Measurements from ENCODE around the gene CLBA1. TPM values are rescaled to one million over a fixed set of nuclear protein-coding genes. Genes with fewer than 3 reads are reported as not detected.
A peak's percentile ranks its signal among the peaks of the same experiment; 100 is the strongest.

Gene CLBA1
- total RNA-seq, 1 donor from 2014 or later = 2.7 TPM

DNA sequence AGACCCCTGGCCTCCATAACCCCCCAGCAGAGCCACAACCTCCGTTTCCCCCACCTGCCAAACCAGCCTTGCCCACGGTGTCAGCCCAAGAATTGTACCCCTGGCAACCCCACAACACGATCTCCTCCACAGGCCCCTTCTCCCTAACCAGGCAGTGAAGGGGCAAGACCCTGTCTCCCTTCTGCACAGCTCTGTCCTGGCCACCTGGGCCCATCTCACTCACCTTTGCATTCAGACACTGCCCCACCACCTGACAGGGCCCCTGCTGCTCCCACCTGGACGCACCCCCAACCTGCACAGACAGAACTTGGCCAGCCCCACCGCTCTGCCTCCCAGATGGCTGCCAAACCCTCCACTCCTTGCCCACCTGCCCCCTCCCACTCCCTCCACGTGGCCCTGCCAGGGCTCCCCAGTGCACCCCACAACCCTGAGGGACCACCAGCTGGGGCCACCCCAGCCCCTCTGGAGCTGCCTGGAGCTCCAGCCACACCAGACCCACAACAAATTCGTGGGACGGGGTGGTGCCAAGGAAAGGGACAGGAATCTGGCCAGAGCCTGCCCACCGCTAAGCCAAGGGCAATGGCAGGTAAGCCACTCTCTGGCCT is 19.2 kb upstream of the CLBA1 start:
- intact Hi-C loops (cut with DNase I) = loop anchor here (5.0 kb wide), 1 partner anchor 34 kb away; no protein-coding TSS in a partner anchor
- DNase-seq (ENCODE audit: low spot score) = no peak

DNA sequence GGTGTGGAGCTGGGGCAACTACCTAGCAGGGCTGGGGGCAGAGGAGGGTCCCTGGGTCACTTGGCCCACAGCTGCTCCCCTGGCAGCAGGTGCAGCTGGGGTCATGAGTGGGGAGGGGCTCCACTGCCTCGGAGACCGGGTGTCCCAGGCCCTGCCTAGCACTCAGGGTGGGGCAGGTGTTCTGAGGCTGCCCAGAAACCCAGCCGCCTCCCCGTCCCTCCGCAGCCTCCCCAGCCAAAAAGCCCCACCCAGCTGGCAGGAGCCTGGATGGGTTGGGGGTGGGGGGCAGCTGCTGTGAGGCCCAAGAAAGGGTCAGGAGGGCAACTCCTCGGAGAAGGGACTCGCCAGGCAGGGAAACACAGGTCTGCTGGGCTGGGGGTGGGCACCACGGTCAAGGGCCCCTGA is 18.6 kb upstream of the CLBA1 start:
- DNase-seq (ENCODE audit: low spot score) = no peak
- intact Hi-C loops (cut with DNase I) = loop anchor here (5.0 kb wide), 1 partner anchor 35 kb away; no protein-coding TSS in a partner anchor

DNA sequence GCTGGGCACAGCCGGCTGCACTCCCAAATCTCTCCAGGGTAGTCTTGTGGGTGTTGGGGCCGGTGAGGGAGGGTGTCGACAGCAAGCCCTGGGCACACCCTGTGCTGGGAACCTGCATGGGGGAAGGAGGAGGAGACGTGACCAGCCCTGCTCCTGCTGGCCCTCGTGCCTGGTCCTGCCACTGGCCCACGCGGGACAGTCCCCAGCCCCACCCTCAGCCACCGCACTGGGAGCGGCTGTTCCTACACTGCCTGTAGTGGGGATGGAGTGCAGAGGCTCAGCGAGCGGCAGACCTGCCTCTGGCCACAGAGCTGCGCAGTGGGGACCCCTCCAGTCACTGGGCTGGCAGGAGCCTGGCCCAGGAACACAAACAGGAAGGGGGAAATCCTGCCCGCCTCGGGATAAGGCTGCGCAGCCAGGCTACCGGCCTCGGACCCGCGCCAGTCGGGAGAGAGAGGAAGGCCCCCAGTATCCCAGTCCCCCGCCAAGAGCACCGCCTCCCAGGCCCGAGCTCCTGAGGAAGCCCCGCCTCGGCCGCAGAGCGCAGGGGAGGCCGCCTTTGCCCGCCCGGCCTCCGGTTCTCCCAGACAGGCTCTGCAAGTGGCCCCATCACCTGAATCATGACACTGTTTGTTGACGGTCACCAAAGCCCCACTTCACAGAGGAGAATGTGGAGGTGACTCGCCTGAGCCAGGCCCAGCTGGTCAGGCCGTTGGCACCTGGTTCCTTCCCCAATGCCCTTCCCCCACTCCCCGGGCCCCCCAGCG is 18.0 kb upstream of the CLBA1 start:
- intact Hi-C loops (cut with DNase I) = loop anchor here (5.0 kb wide), 1 partner anchor 35 kb away; no protein-coding TSS in a partner anchor
- no peak for DNase-seq (ENCODE audit: low spot score)

- intact Hi-C loops (cut with DNase I) = loop anchor here (5.0 kb wide), 1 partner anchor 36 kb away; no protein-coding TSS in a partner anchor
- no peak for DNase-seq (ENCODE audit: low spot score)
These were observed 17.4 kb upstream of the CLBA1 start for GRCh38 chr14:104968153-104968527.

GRCh38 chr14:104968541-104969401 is 16.8 kb upstream of the CLBA1 start:
- intact Hi-C loops (cut with DNase I) = loop anchor here (5.0 kb wide), 1 partner anchor 36 kb away; no protein-coding TSS in a partner anchor
- DNase-seq (ENCODE audit: low spot score) = no peak

GRCh38 chr14:104969741-104970230 is 15.8 kb upstream of the CLBA1 start:
- no peak for DNase-seq (ENCODE audit: low spot score)
- intact Hi-C loops (cut with DNase I) = loop anchor here (5.0 to 10.0 kb wide), 2 partner anchors 37 to 215 kb away; partner anchors contain the start of gene NUDT14

- intact Hi-C loops (cut with DNase I) = loop anchor here (10.0 kb wide), 1 partner anchor 214 kb away; the partner anchor contains the start of gene NUDT14
- no peak for DNase-seq (ENCODE audit: low spot score)
These were observed 15.1 kb upstream of the CLBA1 start for GRCh38 chr14:104970231-104971068.

DNA sequence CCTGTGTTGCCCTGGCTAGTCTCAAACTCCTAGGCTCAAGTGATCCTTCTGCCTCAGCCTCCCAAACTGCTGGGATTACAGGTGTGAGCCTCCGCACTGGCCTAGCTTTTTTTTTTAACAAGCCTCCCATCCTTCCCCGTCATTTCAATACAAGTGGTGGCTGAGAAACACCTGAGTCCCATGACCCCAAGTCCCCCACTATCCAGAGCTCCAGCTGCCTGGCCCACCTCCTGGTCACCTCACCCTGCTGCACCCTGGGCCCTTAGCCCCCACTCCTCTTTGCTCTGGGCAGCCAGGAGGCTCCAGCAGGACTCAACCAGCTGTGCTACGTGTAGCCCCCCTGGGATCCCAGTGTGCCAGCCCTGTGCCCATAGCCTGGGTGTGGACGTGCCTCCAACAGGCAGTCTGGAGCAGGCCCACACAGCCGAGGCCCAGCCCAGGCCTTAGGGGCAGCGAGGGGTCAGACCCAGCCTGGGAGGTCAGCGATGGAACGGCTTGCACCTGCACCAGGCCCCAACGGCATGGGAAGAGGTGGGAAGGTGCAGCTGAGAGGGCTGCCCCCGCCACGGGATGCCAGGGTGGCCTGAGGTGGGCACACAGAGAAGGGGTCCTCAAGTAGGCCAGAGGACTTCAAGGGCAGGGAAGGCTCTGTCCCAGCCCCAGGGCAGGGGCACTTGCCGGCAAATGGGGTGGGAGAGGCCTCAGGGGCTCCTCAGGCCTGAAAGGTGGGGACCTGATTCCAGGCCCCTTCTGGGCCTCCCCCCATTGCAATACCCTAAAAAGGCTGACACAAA is 13.9 kb upstream of the CLBA1 start:
- DNase-seq (ENCODE audit: low spot score) = no peak
- intact Hi-C loops (cut with DNase I) = loop anchor here (10.0 kb wide), 1 partner anchor 213 kb away; the partner anchor contains the start of gene NUDT14

GRCh38 chr14:104972301-104973134 is 13.1 kb upstream of the CLBA1 start:
- no peak for DNase-seq (ENCODE audit: low spot score)
- intact Hi-C loops (cut with DNase I) = loop anchor here (10.0 kb wide), 1 partner anchor 212 kb away; the partner anchor contains the start of gene NUDT14

DNA sequence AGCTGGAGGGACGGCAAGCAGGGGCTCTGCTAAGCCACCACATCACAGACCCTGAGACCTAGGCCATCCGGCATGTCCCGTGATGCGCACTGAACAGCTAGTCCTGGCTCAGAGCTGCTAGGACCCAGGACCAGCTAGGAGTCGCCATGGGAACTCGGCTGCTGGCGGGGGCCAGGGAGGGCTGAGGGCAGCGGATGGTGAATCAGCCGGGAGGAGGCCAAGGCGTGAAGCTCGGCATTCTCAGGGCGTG is 12.5 kb upstream of the CLBA1 start:
- intact Hi-C loops (cut with DNase I) = loop anchor here (10.0 kb wide), 1 partner anchor 212 kb away; the partner anchor contains the start of gene NUDT14

GRCh38 chr14:104973385-104974145 is 12.0 kb upstream of the CLBA1 start:
- intact Hi-C loops (cut with DNase I) = loop anchor here (10.0 kb wide), 1 partner anchor 211 kb away; the partner anchor contains the start of gene NUDT14
- DNase-seq (ENCODE audit: low spot score) = no peak

More for the DNA sequence above, 12.5 kb upstream of the CLBA1 start:
- peak; percentile 88 for DNase-seq (ENCODE audit: low spot score)

DNA sequence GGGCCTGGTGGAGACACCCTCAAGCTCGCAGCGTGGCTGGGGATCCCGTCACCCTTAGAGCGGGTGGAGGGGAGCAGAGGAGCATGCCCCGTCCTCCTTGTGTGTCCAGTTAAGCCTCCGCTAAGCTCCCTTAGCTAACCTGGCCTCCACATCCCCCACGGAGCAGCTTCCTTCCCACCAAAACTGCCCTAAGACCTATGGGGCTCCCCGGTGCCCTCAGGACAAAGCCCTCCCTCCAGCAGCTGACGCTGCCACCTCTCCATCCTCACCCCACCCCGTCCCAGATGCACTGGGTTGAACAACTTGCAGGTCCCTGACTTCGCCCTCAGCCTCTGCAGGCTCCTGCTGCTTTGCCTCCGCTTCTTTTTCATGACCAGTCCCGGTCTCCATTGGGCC is 11.4 kb upstream of the CLBA1 start:
- DNase-seq (ENCODE audit: low spot score) = no peak
- intact Hi-C loops (cut with DNase I) = loop anchor here (10.0 kb wide), 1 partner anchor 211 kb away; the partner anchor contains the start of gene NUDT14

DNA sequence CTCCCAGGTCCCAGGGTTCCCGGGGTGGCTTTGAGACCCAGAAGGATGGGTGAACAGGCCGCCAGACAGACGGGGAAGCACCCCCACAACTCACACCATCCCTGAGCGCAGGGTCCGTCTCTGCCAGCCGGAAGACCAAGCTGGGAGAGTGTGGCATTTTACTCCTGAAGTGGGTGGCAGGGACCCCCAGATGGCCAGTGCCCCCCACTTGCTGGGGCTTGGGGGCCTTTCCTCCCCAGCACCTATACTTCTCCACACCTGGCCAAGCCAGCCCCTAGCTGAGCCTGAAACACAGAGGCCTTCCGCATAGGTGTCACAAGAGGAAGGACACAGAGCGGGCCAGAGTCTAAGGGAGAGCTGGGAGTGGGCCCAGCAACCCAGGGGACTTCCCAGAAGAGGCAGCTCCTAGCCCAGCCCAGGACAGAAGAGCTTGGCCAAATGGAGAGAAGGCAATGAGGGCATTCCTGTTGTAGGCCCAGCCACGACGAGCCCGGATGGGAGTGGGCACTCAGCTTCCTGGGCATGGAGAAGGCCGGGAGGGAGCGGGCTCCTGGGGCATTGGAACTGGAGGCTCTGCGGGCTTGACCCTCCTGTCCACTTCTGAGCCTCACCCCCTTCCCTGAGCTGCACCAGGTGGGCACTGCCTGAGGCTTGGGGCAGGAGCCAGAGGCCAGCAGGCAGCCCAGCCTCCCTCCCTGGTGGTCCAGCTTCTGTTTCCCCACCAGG is 10.8 kb upstream of the CLBA1 start:
- no peak for DNase-seq (ENCODE audit: low spot score)
- intact Hi-C loops (cut with DNase I) = loop anchor here (10.0 kb wide), 1 partner anchor 210 kb away; the partner anchor contains the start of gene NUDT14

DNA sequence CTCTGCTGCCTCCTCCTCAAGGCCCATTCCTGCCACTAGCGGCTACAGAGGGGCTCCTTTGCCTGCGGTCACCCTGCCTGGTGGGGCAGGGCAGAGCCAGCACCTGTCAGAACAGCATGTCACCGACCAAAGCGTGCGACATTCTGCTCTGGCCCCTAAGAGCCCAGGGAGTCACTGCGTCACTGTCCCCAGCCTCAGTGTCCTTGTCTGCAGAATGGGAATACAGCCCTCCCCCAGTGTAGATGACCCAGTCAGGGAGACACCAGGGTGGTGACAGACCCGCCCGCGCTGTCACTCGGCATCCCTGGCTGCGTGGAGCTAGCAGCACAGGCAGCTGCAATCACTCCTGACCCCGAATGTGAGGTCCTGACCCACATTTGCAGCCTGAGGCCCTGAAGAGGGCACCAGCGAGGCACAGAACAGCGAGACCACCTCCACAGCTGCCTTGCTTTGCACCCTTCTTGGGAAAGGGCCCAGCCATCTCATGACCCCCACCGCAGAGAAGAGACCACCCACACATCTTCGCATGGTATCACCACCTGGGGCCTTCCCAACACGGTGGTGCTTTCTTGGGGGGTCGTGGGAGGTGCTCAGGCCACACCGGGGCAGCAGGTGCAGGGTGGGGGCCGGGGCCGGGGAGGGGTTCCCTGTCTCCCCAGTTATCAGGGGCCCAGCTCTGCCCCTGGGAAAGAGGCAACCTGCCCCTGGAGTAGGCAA is 9.9 kb upstream of the CLBA1 start:
- DNase-seq (ENCODE audit: low spot score) = no peak
- intact Hi-C loops (cut with DNase I) = loop anchor here (2.0 to 10.0 kb wide), 3 partner anchors 69 to 209 kb away; partner anchors contain the start of gene NUDT14

All from cardiac septum (tissue), 1 donor.